ENCODE data around the gene PIK3R4.

The PIK3R4 gene

DNA sequence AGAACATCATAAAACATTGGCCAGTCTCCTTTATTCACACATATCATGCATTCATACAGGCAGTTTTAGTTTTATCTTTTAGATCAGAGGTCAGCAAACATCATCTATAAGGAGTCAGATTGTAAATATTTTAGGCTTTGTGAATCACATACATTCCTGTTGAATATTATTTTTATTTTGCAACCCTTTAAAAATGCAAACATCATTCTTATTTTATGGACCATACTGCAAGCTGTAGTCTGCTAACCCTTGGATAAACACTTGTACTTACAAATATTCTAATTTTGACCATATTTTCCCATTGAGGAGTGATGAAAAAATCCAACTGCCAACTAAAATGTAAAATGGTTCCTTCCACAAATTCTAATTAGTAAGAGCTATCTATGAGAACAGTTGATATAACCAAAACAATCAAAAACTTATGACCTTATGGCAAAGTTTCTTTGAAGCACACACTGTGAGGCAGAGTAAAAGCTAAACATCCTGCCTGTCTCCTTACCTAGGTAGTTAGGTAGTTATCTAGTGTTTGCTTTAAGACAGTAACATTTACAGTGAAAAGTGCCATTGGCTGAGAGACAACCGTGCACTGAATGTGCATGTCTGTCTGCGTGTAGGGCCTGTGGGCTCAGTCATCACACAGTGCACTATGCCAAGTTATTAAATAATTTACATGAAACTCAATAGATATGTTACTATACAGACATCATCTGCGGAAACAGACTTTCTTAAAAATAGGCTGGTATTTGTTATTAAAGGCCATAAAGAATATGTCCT is 57.7 kb downstream of the PIK3R4 start:
- no peak for DNase-seq (ENCODE audit: low read depth in 2 of 2, low spot score in 1 of 2)

GRCh38 chr3:130688015-130688688 is 58.5 kb downstream of the PIK3R4 start:
- DNase-seq (ENCODE audit: low read depth in 2 of 2, low spot score in 1 of 2): no peak

DNA sequence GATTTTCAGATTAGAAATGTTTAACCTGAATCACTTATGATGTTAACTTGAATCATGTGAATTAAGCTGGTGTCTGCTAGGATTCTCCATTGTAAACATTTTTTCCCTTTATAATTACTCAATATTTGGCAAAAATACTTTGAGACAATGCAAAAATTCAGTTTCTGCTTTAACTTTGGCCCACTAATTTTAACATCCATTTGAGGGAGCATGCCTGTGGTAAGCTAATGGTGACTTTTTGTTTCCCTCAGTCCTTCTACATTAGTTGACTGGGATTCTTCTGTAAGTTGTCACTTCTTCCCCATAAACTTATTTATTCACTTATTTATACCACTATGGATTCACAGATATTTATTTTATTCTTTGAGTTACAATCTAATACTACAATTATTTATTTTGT is 59.3 kb downstream of the PIK3R4 start:
- DNase-seq (ENCODE audit: low read depth in 2 of 2, low spot score in 1 of 2): no peak

DNA sequence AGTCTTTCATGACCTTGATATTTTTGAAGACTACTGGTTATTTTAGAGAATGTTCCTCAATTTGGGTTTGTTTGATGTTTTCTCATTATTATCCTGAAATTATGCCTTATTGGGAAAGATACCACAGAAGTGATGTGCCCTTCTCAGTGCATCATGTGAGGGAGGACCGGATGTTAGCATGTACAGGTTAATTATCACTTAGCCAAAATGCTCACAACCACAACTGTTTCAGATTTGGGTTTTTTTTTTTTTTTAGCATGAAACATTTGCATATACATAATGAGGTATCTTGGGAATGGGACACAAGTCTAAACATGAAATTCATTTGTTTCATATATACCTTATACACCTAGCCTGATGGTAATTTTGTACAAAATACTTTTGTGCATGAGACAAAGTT is 59.8 kb downstream of the PIK3R4 start:
- DNase-seq (ENCODE audit: low read depth in 2 of 2, low spot score in 1 of 2): no peak

- DNase-seq (ENCODE audit: low read depth in 2 of 2, low spot score in 1 of 2): no peak
Observed at GRCh38 chr3:130682131-130682530, 64.5 kb downstream of the PIK3R4 start.

DNA sequence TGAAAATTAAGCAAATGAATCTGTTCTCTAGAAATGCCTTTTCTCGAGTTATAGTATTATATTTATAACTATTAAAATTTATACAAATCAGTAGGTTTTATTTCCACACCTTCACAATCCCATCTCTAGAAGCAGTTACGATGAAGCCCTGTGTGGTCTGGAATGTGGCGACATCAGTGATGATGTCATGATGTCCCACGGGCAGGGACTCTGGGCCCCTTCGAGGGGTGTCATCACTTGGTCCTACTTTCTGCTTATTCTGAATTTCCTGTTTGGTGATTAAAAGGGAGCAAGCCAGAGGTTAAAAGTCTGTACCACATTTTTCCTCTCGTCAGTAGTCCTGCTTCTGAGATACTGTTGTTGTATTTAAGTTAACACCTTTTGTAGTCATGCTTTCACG is 67.4 kb downstream of the PIK3R4 start:
- no peak for DNase-seq (ENCODE audit: low read depth in 2 of 2, low spot score in 1 of 2)

DNA sequence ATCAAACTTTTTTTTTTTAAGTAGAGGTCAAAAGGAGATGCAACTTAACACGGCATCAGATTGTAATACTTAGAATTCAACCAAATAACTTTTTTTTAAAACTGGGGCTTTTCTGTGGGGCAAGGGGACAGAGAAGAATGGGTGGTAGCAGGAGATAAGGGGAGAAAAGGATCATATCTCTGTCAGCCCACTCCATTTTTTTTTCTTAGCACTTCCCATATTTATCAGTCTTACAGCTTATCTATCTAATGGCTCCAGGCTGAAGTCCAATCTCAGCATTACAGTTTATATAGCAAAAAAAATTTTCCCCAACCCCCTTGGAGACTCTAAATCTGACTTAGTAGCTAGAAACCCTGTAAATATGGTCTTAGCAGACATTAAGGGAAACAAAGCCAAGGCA is 69.3 kb downstream of the PIK3R4 start:
- DNase-seq (ENCODE audit: low read depth in 2 of 2, low spot score in 1 of 2): no peak

DNA sequence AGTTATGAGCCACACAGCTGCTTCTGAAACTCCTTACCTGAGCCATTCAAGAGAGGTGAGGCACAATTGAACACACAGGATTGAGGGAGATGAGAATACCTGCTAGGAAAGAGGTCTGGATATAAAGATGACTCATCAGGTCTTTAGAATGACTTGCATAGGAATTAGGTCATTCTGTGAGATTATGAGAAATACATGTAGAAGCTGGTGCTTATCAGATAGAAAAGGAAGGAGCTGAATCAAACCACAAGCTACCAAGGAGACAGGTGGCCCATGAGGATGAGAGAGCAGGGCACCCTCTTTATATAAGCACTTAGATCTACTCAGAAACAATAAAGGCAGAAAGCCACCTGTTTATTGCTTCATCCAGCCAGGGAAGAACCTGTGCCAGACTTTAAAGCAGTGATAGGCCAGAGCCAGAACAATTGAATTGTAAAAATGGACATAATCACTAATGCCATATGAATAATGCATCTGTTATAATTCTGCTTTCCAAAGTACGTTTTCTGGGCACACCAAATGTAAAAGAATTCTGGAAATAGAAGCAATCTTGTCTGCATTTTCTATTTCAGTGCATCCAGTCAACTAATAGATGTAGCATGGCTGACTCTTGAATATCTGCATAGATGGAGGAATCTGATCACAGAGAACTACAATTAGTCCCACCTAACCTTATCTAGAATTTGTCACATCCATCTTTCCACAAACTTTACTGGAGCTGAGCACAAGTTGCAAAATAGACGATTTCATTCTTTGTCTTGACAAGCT is 74.9 kb downstream of the PIK3R4 start:
- no peak for DNase-seq (ENCODE audit: low read depth in 2 of 2, low spot score in 1 of 2)

- no peak for DNase-seq (ENCODE audit: low read depth in 2 of 2, low spot score in 1 of 2)
Observed at GRCh38 chr3:130669740-130670139, 76.9 kb downstream of the PIK3R4 start.

GRCh38 chr3:130663092-130663491 is 83.5 kb downstream of the PIK3R4 start:
- no peak for DNase-seq (ENCODE audit: low read depth in 2 of 2, low spot score in 1 of 2)

- DNase-seq (ENCODE audit: low read depth in 2 of 2, low spot score in 1 of 2): no peak
Observed at GRCh38 chr3:130662501-130662996, 84.1 kb downstream of the PIK3R4 start.

DNA sequence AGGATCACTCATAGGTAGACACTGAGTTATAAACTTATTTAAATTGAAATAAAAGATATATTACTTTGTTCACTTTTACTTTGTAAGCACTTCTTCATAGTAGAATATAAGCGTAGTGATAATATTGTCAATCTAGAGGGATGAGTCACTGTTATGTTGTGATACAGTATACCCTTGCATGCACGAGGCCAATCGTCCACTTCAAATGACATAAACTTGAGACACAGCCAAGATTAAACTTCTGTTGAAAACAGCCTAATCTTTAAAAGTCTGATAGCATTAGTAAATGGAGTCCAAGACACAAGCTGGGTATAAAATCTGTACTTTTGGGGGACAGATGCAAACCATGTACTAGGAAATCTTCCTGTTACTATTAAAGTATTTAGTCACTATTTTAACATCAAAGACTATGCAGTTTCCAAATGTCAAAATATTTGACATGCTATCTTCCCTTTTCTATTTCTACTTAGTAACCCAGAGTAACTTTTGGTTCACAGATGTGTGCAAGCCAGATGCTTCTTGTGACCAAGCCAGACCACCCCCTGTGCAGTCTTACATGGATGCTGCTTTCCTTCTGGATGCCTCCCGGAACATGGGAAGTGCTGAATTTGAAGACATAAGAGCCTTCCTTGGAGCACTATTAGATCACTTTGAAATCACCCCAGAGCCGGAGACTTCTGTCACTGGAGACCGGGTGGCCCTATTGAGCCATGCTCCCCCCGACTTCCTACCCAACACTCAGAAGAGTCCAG is 85.3 kb downstream of the PIK3R4 start:
- DNase-seq (ENCODE audit: low read depth in 2 of 2, low spot score in 1 of 2): no peak

DNA sequence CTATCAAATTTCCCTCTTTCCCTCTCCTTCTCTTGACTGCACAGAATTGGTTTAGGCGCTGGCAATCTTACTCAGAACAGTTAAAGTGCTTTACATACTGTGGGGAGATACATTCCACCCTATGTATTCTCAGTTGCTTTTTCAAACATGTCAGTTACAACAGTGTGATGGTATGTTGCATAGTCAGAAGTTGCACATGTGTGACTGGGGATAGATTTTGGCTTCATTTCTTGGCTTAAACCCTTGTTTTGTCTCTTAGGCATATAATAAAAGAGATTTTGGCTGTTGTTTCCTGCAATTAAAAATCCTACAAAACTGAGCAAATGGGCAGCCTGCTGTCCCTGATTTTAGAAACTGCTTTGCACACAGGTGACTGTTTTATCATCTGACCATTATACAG is 86.7 kb downstream of the PIK3R4 start:
- DNase-seq (ENCODE audit: low read depth in 2 of 2, low spot score in 1 of 2): no peak

GRCh38 chr3:130658678-130659077 is 88.0 kb downstream of the PIK3R4 start:
- no peak for DNase-seq (ENCODE audit: low read depth in 2 of 2, low spot score in 1 of 2)

DNA sequence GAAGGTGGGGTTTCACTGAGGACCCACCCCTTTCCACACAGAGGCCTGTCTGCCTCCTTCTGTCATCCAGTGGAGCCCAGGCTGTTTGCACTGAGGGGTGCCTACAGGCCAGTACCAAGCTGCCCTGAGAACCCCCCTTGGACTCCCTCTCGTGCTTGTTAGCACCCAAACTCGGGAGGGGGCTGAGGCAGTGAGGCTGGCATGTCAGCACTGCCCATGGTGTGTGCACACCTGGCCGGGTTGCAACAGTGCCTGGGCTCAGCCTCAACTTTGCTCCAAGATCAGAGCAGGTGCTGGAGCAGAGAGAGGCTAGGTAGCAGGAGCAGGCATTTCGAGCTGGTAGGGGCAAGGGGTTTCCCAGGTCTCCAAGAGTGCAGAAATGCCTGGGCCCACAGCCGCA is 90.0 kb downstream of the PIK3R4 start:
- no peak for DNase-seq (ENCODE audit: low read depth in 2 of 2, low spot score in 1 of 2)

DNA sequence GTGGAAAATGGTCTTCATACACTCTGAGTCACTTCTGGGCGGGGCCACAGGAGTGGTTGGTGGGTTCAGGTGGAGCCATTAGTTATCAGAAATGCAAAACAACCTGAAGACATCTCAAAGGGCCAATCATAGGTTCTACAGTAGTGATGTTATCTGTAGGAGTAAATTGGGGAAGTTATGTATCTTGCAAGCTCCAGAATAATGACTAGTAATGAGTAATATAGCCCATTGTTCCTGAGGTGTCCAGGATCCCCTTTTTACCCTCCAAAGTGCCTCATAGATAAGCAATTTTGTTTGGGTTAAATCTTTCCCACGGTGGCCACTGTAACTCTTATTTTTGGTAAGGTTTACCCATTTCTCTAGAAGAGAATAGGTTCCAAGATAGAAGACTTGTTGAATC is 91.7 kb downstream of the PIK3R4 start:
- no peak for DNase-seq (ENCODE audit: low read depth in 2 of 2, low spot score in 1 of 2)

DNA sequence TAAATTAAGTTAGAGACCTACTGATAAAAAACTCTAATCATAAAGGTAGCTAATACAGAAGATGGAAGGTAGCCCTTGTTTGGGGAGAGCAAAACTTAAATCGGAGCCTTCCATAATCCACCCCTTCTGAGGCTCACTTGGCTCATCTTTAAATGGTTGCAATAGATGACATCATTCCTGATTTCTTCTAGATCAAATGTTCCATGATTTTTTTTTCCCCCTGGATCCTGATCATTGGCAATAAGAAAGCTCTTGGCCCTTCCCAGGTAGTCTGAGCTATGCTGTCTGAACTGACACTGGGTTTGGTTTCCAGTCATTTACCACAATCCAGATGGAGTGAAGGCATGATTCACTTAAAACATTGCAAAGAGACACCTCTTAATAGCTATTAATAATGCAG is 92.5 kb downstream of the PIK3R4 start:
- no peak for DNase-seq (ENCODE audit: low read depth in 2 of 2, low spot score in 1 of 2)

GRCh38 chr3:130649061-130649654 is 97.5 kb downstream of the PIK3R4 start:
- DNase-seq (ENCODE audit: low read depth in 2 of 2, low spot score in 1 of 2): no peak

DNA sequence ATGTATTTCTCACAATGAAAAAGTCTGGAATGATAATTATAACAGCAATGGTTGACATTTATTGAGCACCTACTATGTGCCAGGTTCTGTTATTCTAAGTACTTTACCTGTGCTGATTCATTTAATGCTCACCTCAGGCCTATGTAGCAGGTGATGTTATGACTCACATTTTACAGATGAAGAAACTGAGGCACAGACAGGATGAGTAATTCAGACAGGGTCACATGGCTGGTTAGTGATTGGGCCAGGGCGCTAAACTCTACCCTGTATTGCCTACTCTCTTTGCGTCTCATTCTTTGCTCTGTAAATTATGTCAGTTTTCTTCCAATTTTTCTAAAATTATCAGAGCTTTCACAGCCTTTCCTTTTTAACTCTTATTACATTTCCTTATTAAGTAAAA is 98.3 kb downstream of the PIK3R4 start:
- DNase-seq (ENCODE audit: low read depth in 2 of 2, low spot score in 1 of 2): no peak

- DNase-seq (ENCODE audit: low read depth in 2 of 2, low spot score in 1 of 2): no peak
Observed at GRCh38 chr3:130645261-130645660, 101.4 kb downstream of the PIK3R4 start.
